NCI-H1694 treated with DMSO at 0.1 percent for 48 hours (cell line): ENCODE measurements around the gene TMPRSS4.
A peak's percentile ranks its signal among the peaks of the same experiment; 100 is the strongest.

Experiments
- DNase-seq: peaks from one replicate; lab custom pipeline; 2025; lab: John Stamatoyannopoulos, UW

Gene TMPRSS4

GRCh38 chr11:118136341-118136740 lies 59.5 kb downstream of the TMPRSS4 start:
- no peak for DNase-seq

- DNase-seq, result no peak
Observed at GRCh38 chr11:118136801-118137200, 59.9 kb downstream of the TMPRSS4 start.

GRCh38 chr11:118138839-118139420 lies 62.1 kb downstream of the TMPRSS4 start:
- no peak for DNase-seq

GRCh38 chr11:118139578-118139977 lies 62.7 kb downstream of the TMPRSS4 start:
- no peak for DNase-seq

- DNase-seq, result no peak
Observed at GRCh38 chr11:118142081-118142480, 65.2 kb downstream of the TMPRSS4 start.

- DNase-seq, result no peak
Observed at GRCh38 chr11:118142809-118143208, 65.9 kb downstream of the TMPRSS4 start.

- no peak for DNase-seq
Observed at GRCh38 chr11:118143661-118144185, 66.8 kb downstream of the TMPRSS4 start.

GRCh38 chr11:118144301-118145268 lies 67.7 kb downstream of the TMPRSS4 start:
- no peak for DNase-seq

GRCh38 chr11:118145285-118146227 lies 68.7 kb downstream of the TMPRSS4 start:
- peak; percentile 27 for DNase-seq

GRCh38 chr11:118146554-118146953 lies 69.7 kb downstream of the TMPRSS4 start:
- DNase-seq, result no peak

GRCh38 chr11:118147502-118147901 lies 70.6 kb downstream of the TMPRSS4 start:
- DNase-seq, result no peak

GRCh38 chr11:118148240-118148639 lies 71.4 kb downstream of the TMPRSS4 start:
- DNase-seq, result no peak

- no peak for DNase-seq
Observed at GRCh38 chr11:118148856-118149255, 72.0 kb downstream of the TMPRSS4 start.

- DNase-seq, result no peak
Observed at GRCh38 chr11:118149493-118149892, 72.6 kb downstream of the TMPRSS4 start.

- DNase-seq, result no peak
Observed at GRCh38 chr11:118151431-118151830, 74.6 kb downstream of the TMPRSS4 start.

GRCh38 chr11:118152020-118152551 lies 75.2 kb downstream of the TMPRSS4 start:
- DNase-seq, result no peak

GRCh38 chr11:118152552-118153471 lies 75.9 kb downstream of the TMPRSS4 start, which contains the start of gene SCN4B:
SCN4B (minus strand) TSS chr11:118152823; CDS start chr11:118152673, 150 bp downstream.
- DNase-seq, result peak; percentile 3

GRCh38 chr11:118153516-118153915 lies 76.6 kb downstream of the TMPRSS4 start:
- no peak for DNase-seq

GRCh38 chr11:118153976-118154375 lies 77.1 kb downstream of the TMPRSS4 start:
- no peak for DNase-seq

GRCh38 chr11:118154641-118155040 lies 77.8 kb downstream of the TMPRSS4 start:
- no peak for DNase-seq
